H9 (cell line): Measurements from ENCODE around the gene EFCC1. TPM values are rescaled to one million over a fixed set of nuclear protein-coding genes. Genes with fewer than 3 reads are reported as not detected.

ENCODE experiments used
- DNase-seq: peaks from one replicate; pipeline ENCODE4 v3.0.0-alpha.2; 2017
- H2AFZ ChIP-seq: one replicate; pipeline ENCODE4 v1.6.1; 2013; ENCODE audit warnings: mild to moderate bottlenecking, low read length, control low read depth, moderate library complexity
- H2AK5ac ChIP-seq: 2 replicates; pipeline ENCODE4 v1.6.1; 2013; ENCODE audit warnings: low read length, control low read depth, mixed read lengths; ENCODE audit not compliant: insufficient read length
- H2BK120ac ChIP-seq: one replicate; pipeline ENCODE4 v1.6.1; 2013; ENCODE audit warnings: low read depth, mild to moderate bottlenecking, low read length, control low read depth, inconsistent platforms; ENCODE audit not compliant: poor library complexity, severe bottlenecking
- H2BK12ac ChIP-seq: 2 replicates; pipeline ENCODE4 v1.6.1; 2013; ENCODE audit warnings: low read length, control low read depth, mixed read lengths, low read depth; ENCODE audit not compliant: insufficient read length
- H2BK15ac ChIP-seq: 2 replicates; pipeline ENCODE4 v1.6.1; 2013; ENCODE audit warnings: low read depth, low read length, control low read depth
- H2BK20ac ChIP-seq: one replicate; pipeline ENCODE4 v1.6.1; 2013; ENCODE audit warnings: low read depth, mild to moderate bottlenecking, low read length, control low read depth, inconsistent platforms; ENCODE audit not compliant: poor library complexity, severe bottlenecking
- H2BK5ac ChIP-seq: 2 replicates; pipeline ENCODE4 v1.6.1; 2013; ENCODE audit warnings: low read length, control low read depth, mixed read lengths; ENCODE audit not compliant: insufficient read length
- H3K14ac ChIP-seq: 2 replicates; pipeline ENCODE4 v1.6.1; 2013; ENCODE audit warnings: low read length, control low read depth; ENCODE audit not compliant: insufficient read depth
- H3K18ac ChIP-seq: 2 replicates; pipeline ENCODE4 v1.6.1; 2013; ENCODE audit warnings: low read depth, mild to moderate bottlenecking, mixed read lengths, low read length, control low read depth; ENCODE audit not compliant: insufficient read length
- H3K23ac ChIP-seq: 2 replicates; pipeline ENCODE4 v1.6.1; 2013; ENCODE audit warnings: low read length, control low read depth, mixed read lengths, low read depth; ENCODE audit not compliant: insufficient read length
- H3K23me2 ChIP-seq: 2 replicates; pipeline ENCODE4 v1.6.1; 2013; ENCODE audit warnings: low read depth, mild to moderate bottlenecking, mixed read lengths, low read length, control low read depth; ENCODE audit not compliant: insufficient read length, poor library complexity, severe bottlenecking
- H3K27ac ChIP-seq: 2 replicates; pipeline ENCODE4 v1.5.1; 2013; ENCODE audit warnings: low read length, control low read depth, mixed read lengths, low read depth; ENCODE audit not compliant: insufficient read length
- H3K27me3 ChIP-seq: 2 replicates; pipeline ENCODE4 v1.6.1; 2013; ENCODE audit warnings: low read length, control low read depth, inconsistent platforms; ENCODE audit not compliant: insufficient read depth
- H3K4ac ChIP-seq: 2 replicates; pipeline ENCODE4 v1.6.1; 2013; ENCODE audit warnings: low read depth, mild to moderate bottlenecking, control low read depth, inconsistent platforms, low read length, moderate library complexity
- H3K4me1 ChIP-seq: 2 replicates; pipeline ENCODE4 v1.6.1; 2013; ENCODE audit warnings: low read length, control low read depth, inconsistent platforms; ENCODE audit not compliant: insufficient read depth
- H3K4me2 ChIP-seq: 2 replicates; pipeline ENCODE4 v1.6.1; 2013; ENCODE audit warnings: low read length, control low read depth, mixed read lengths; ENCODE audit not compliant: insufficient read length, insufficient read depth
- H3K56ac ChIP-seq: 2 replicates; pipeline ENCODE4 v1.6.1; 2013; ENCODE audit warnings: low read depth, mild to moderate bottlenecking, mixed read lengths, low read length, control low read depth; ENCODE audit not compliant: insufficient read length
- H3K79me1 ChIP-seq: 2 replicates; pipeline ENCODE4 v1.6.1; 2013; ENCODE audit warnings: low read depth, mild to moderate bottlenecking, moderate library complexity, low read length, control low read depth, inconsistent platforms; ENCODE audit not compliant: insufficient read depth, poor library complexity, severe bottlenecking
- H3K79me2 ChIP-seq: 2 replicates; pipeline ENCODE4 v1.6.1; 2013; ENCODE audit warnings: low read length, control low read depth, inconsistent platforms; ENCODE audit not compliant: insufficient read depth
- H3K9ac ChIP-seq: 2 replicates; pipeline ENCODE4 v1.6.1; 2013; ENCODE audit warnings: low read length, control low read depth, mixed read lengths; ENCODE audit not compliant: insufficient read length; ENCODE audit errors: extremely low read depth
- H3K9me3 ChIP-seq: one replicate; pipeline ENCODE4 v1.6.1; 2013; ENCODE audit warnings: low read depth, low read length, inconsistent platforms; ENCODE audit not compliant: control insufficient read depth
- H3T11ph ChIP-seq: one replicate; pipeline ENCODE4 v1.6.1; 2013; ENCODE audit warnings: mild to moderate bottlenecking, low read length, control low read depth, inconsistent platforms
- H4K20me1 ChIP-seq: one replicate; pipeline ENCODE4 v1.6.1; 2013; ENCODE audit not compliant: control insufficient read depth, insufficient read length, insufficient read depth
- H4K5ac ChIP-seq: 2 replicates; pipeline ENCODE4 v1.6.1; 2013; ENCODE audit warnings: low read depth, mild to moderate bottlenecking, mixed read lengths, low read length, control low read depth; ENCODE audit not compliant: insufficient read length
- H4K8ac ChIP-seq: replicated peaks from 2 replicates; pipeline ENCODE4 v1.6.1; 2013; ENCODE audit warnings: low read length, control low read depth, mixed read lengths, low read depth; ENCODE audit not compliant: insufficient read length
- H4K91ac ChIP-seq: 2 replicates; pipeline ENCODE4 v1.6.1; 2013; ENCODE audit warnings: low read depth, mild to moderate bottlenecking, moderate library complexity, mixed read lengths, low read length, control low read depth; ENCODE audit not compliant: insufficient read length
- H3K27ac Mint-ChIP-seq, 3 experiments: 2 replicates in 2 of 3; 3 replicates in 1 of 3; pipeline ENCODE4 v1.8.0; 2020 to 2021; ENCODE audit warnings: mixed read lengths in 3 of 3, mild to moderate bottlenecking in 1 of 3, moderate library complexity in 1 of 3
- H3K27me3 Mint-ChIP-seq: 2 replicates; pipeline ENCODE4 v1.8.0; 2021; ENCODE audit warnings: low read depth, mild to moderate bottlenecking, moderate library complexity, mixed read lengths
- H3K36me3 Mint-ChIP-seq, 3 experiments: 2 replicates in 2 of 3; 3 replicates in 1 of 3; pipeline ENCODE4 v1.8.0; 2020 to 2021; ENCODE audit warnings: low read depth in 3 of 3, mixed read lengths in 3 of 3; ENCODE audit not compliant: insufficient read depth in 1 of 3
- H3K4me1 Mint-ChIP-seq, 2 experiments: 2 replicates each; pipeline ENCODE4 v1.8.0; 2020; ENCODE audit warnings: mixed read lengths in 2 of 2
- H3K4me3 Mint-ChIP-seq, 2 experiments: 2 replicates in 1 of 2; 3 replicates in 1 of 2; pipeline ENCODE4 v1.8.0; 2020 to 2021; ENCODE audit warnings: mild to moderate bottlenecking in 2 of 2, mixed read lengths in 2 of 2, moderate library complexity in 1 of 2
- H3K9me3 Mint-ChIP-seq, 2 experiments: 2 replicates in 1 of 2; 3 replicates in 1 of 2; pipeline ENCODE4 v1.8.0; 2020; ENCODE audit warnings: mild to moderate bottlenecking in 2 of 2, mixed read lengths in 2 of 2, moderate library complexity in 1 of 2
- CTCF ChIP-seq: fragments of 200-600 bp; sonication (generic); conservative IDR thresholded peaks from 3 replicates; pipeline ENCODE4 v1.8.0; 2021; ENCODE audit warnings: antibody characterized with exemption, mild to moderate bottlenecking
- WGBS: extraction: QIAGEN DNeasy Blood & Tissue Kit; methylation state at CpG from one replicate; pipeline ENCODE4 v1.1.7; 2013; ENCODE audit warnings: missing lambda C conversion rate, low lambda C conversion rate, mixed read lengths; ENCODE audit not compliant: insufficient read length; ENCODE audit errors: extremely low coverage; 5-methylcytosine and 5-hydroxymethylcytosine counted together
- total RNA-seq: library from RNA; stranded (reverse); gene quantifications from 2 replicates; pipeline ENCODE4 v1.2.1, GENCODE V29; 2021

The EFCC1 gene
- total RNA-seq, 1 experiment from 2014 or later = 0.09 TPM

GRCh38 chr3:129006864-129007263 is 5.8 kb downstream of the EFCC1 start:
- no peak overlapping the region for H2AK5ac ChIP-seq
- no peaks in the 10 kb centered on the region for H3K23me2 ChIP-seq
- H2BK5ac ChIP-seq = no peak overlapping the region
- H4K5ac ChIP-seq = no peak overlapping the region
- no peak for TF ChIP-seq CTCF
- DNase-seq = no peak
- Mint-ChIP-seq H3K4me1 (peaks cover 0 to 10% of the 10 kb centered on the region in 2 experiments; a peak in 3 of 4 replicates), H3K9me3 (peaks cover 0 to 4% of the 10 kb centered on the region in 2 experiments; a peak in 4 of 5 replicates), H3K27ac (no peak overlapping the region), H3K4me3 (no peak overlapping the region), H3K27me3 (peaks cover 70% of the 10 kb centered on the region), H3K36me3 (no peaks in the 10 kb centered on the region; a peak in 1 of 7 replicates)
- H3K56ac ChIP-seq = no peak overlapping the region
- H2AFZ ChIP-seq = no peak overlapping the region
- H2BK20ac ChIP-seq = no peak overlapping the region
- no peak overlapping the region for H3K23ac ChIP-seq
- no peak overlapping the region for H3K4ac ChIP-seq
- no peak overlapping the region for H3K9ac ChIP-seq
- WGBS = no CpG with 5 or more reads among the region's 3 CpGs
- H4K91ac ChIP-seq = no peak overlapping the region
- H3K18ac ChIP-seq = no peak overlapping the region
- no peak overlapping the region for H2BK15ac ChIP-seq
- no peaks in the 10 kb centered on the region for H4K20me1 ChIP-seq
- H2BK120ac ChIP-seq = no peak overlapping the region
- H4K8ac ChIP-seq = no peak overlapping the region
- H3K4me1 ChIP-seq = no peaks in the 10 kb centered on the region
- H3K4me2 ChIP-seq = no peak overlapping the region
- H3K14ac ChIP-seq = no peak overlapping the region
- H3T11ph ChIP-seq = no peak overlapping the region
- no peak overlapping the region for H2BK12ac ChIP-seq
- H3K27me3 ChIP-seq = peaks cover 27% of the 10 kb centered on the region
- no peaks in the 10 kb centered on the region for H3K79me1 ChIP-seq
- H3K79me2 ChIP-seq = no peaks in the 10 kb centered on the region
- no peaks in the 10 kb centered on the region for H3K9me3 ChIP-seq
- H3K27ac ChIP-seq = no peak overlapping the region
